Esophagus (tissue), 2 donors: Measurements from ENCODE around the gene CABLES1. TPM values are rescaled to one million over a fixed set of nuclear protein-coding genes. Genes with fewer than 3 reads are reported as not detected.

Experiments
- H3K27ac ChIP-seq, 2 donors: one replicate each; pipeline ENCODE4 v1.5.1; 2013; ENCODE audit warnings: low read depth in 2 of 2, mild to moderate bottlenecking in 2 of 2, inconsistent platforms in 1 of 2, low read length in 1 of 2, moderate library complexity in 1 of 2
- H3K27me3 ChIP-seq, 2 donors: one replicate each; pipeline ENCODE4 v1.6.1; 2013; ENCODE audit warnings: low read length in 2 of 2, control low read depth in 1 of 2, mild to moderate bottlenecking in 1 of 2; ENCODE audit not compliant: insufficient read depth in 2 of 2, control insufficient read depth in 1 of 2
- H3K36me3 ChIP-seq, 2 donors: one replicate each; pipeline ENCODE4 v1.6.1; 2013; ENCODE audit warnings: low read length in 1 of 2; ENCODE audit not compliant: control insufficient read depth in 2 of 2, insufficient read depth in 2 of 2
- H3K4me1 ChIP-seq, 2 donors: one replicate each; pipeline ENCODE4 v1.6.1; 2013; ENCODE audit warnings: low read length in 1 of 2; ENCODE audit not compliant: control insufficient read depth in 2 of 2, insufficient read depth in 2 of 2
- H3K4me3 ChIP-seq, 2 donors: one replicate each; pipeline ENCODE4 v1.5.1; 2013; ENCODE audit warnings: low read length in 2 of 2, mild to moderate bottlenecking in 2 of 2, low read depth in 1 of 2, moderate library complexity in 1 of 2
- H3K9me3 ChIP-seq, 2 donors: one replicate each; pipeline ENCODE4 v1.6.1; 2013; ENCODE audit warnings: mild to moderate bottlenecking in 2 of 2, low read depth in 1 of 2, low read length in 1 of 2, moderate library complexity in 1 of 2; ENCODE audit not compliant: control insufficient read depth in 2 of 2, insufficient read depth in 1 of 2
- WGBS, 2 donors: extraction: QIAGEN DNeasy Blood & Tissue Kit; methylation state at CpG; one replicate each; pipeline ENCODE4 v1.1.7; 2013; 5-methylcytosine and 5-hydroxymethylcytosine counted together
- polyA plus RNA-seq, 2 donors: library from polyadenylated mRNA; stranded (reverse); fragments of 200-250 nt; gene quantifications; one replicate each; pipeline ENCODE4 v1.2.3, GENCODE V29; 2013
- donor health status: healthy with polysubstance abuse.
- donor health status: Bipolar disorder and iron deficiency.

The CABLES1 gene
- polyA plus RNA-seq, 2 donors = 3.8 to 10.0 TPM

DNA sequence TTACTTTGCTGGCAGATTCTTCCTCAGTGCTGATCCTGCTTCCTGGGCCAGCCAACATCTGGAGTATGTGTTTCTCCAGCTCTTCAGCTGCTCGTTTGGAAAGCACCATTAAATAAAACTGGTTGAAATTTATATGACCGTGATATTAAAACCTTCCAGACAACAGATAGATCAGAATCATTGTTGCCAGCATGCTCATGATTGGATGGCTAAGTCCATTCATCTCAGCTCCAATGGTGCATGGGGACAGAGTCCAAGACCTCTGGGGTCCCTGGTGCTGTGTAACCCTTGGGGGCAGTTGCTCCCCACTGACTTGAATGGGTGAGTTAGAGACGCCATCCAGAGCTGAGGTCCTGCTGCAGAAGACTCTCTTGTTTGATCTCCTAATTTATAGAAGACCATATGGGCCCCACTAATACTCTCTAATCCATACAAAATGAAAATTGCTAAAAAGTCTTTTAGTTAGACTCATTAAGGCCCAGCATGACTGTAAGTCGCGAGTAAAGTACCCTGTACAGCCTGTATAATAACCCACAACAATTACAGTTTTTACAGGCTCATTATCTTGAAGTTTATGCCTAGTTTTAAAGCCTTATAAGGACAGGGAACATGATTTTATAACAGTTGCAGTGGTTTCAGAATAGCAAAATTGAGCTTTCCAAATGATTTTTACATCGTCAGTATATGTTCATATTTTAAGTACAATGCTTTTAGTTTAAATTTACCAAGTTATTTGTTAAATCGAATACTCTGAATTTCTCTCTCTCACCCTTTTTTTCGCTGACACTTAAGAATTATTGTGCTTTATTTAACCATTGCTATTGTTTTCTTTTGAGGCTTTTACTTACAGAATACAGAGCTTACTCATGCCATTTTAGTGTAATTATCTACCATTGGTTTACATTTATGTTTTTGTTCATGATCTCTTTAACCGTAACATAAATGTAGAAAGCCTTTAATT is 60.0 kb downstream of the CABLES1 start:
- no peaks in the 10 kb centered on the region for H3K27me3 ChIP-seq
- peaks cover 0 to 6% of the 10 kb centered on the region in 2 donors for H3K36me3 ChIP-seq
- WGBS, 2 donors = 86 to 87% methylated on average over 9 of the region's 9 CpGs
- no peak overlapping the region for H3K27ac ChIP-seq
- no peaks in the 10 kb centered on the region for H3K9me3 ChIP-seq
- no peak overlapping the region for H3K4me3 ChIP-seq
- no peaks in the 10 kb centered on the region for H3K4me1 ChIP-seq

DNA sequence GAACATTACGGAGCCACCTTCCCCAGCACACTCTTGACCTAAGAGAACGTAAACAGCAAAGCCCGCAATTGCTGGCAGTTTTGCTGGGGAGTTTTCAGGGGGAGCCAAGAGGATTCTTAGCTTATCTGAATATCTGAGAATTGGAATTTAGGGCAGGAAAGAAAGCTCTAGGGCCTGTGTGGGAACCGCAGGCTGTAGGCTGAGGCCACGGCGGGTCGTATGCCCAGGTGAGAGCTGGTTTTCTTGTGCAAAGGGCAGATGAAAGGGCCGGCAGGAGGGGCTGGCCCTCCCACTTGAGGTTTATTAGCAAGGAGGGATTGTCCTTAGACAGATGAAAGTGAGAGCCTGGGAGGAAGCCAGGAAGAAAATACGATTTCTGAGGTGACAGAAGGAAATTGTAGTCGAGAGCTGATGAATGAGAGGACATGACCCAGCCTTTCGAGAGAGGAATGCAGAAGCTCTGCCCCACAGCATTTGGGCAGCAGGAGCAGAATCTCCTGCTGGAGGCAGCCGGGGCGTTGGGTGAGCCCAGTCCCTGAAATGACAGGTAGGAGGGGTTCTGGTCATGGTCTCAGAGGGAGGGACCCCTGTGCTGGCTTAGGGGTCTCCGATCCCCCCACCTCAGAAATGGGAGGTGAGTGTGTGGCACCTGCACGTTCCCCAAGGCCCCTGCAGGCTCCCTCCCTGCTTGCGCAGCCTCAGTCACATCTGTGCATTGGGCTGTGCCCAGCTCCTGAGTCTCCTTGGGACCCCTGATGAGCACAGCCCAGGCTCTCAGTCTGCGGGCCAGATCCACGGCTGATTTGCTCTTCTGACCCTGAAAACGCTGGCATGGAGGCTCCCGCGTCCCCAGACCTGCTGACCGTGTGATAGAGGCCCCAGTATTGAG is 61.1 kb downstream of the CABLES1 start:
- Histone ChIP-seq H3K36me3 (peaks cover 0 to 4% of the 10 kb centered on the region in 2 donors), H3K27ac (no peak overlapping the region), H3K27me3 (no peaks in the 10 kb centered on the region), H3K9me3 (no peaks in the 10 kb centered on the region), H3K4me1 (no peaks in the 10 kb centered on the region), H3K4me3 (no peak overlapping the region)
- 80 to 83% methylated on average over 22 of the region's 22 CpGs for WGBS, 2 donors

DNA sequence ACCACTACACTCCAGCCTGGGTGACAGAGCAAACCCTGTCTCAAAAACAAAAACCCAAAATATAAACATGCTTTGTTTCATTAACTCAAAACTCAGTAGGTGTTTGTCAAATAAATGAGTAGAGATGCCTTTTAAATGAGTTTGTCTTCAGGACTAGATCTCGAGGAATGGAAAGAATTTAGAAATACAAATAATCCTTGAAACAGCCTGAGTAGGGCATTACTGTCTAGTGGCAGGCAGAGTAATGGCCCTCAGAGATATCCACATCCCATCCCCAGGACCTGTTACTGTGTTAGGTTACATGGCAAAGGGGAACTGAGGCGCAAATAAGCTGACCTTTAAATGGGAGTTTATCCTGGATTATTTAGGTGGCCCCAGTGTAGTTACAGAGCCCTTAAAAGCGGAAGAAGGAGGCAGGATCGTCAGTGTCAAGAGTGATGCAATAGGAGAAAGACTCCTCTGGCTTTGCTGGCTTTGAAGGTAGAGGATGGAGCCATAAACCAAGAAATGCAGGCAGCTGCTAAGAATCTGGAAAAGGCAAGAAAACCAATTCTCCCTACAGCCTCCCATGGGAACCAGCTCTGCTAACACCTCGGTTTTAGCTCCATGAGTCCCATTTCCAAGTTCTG is 63.0 kb downstream of the CABLES1 start:
- 92 to 93% methylated on average over 5 of the region's 5 CpGs for WGBS, 2 donors
- no peaks in the 10 kb centered on the region for H3K27me3 ChIP-seq
- no peak overlapping the region for H3K27ac ChIP-seq
- no peak overlapping the region for H3K4me3 ChIP-seq
- peaks cover 0 to 4% of the 10 kb centered on the region in 2 donors for H3K36me3 ChIP-seq
- H3K9me3 ChIP-seq = no peaks in the 10 kb centered on the region
- H3K4me1 ChIP-seq = no peaks in the 10 kb centered on the region

DNA sequence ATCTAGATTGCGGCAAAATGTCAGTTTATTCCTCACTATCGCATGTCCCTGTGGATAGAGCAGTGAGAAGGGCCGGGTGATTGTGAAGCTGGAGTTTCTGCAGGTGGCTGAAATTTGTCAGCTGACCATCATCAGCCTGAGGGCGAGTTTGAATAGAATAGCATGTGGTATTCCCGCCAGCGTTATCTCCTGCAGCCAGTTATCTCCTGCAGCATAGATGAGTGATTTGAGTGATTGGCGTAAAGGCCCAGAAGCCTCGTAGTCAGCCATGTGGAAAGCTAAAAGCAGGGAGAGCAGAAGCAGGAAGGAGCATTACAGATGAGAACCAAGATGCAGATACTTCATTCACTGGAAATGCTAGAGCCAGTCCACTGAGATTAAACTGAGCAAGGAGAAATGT is 65.5 kb downstream of the CABLES1 start:
- Histone ChIP-seq H3K9me3 (peaks cover 0 to 3% of the 10 kb centered on the region in 2 donors), H3K4me1 (no peaks in the 10 kb centered on the region), H3K4me3 (no peak overlapping the region), H3K27me3 (no peaks in the 10 kb centered on the region), H3K36me3 (peaks cover 0 to 4% of the 10 kb centered on the region in 2 donors), H3K27ac (no peak overlapping the region)
- 82 to 84% methylated on average over 8 of the region's 8 CpGs for WGBS, 2 donors

DNA sequence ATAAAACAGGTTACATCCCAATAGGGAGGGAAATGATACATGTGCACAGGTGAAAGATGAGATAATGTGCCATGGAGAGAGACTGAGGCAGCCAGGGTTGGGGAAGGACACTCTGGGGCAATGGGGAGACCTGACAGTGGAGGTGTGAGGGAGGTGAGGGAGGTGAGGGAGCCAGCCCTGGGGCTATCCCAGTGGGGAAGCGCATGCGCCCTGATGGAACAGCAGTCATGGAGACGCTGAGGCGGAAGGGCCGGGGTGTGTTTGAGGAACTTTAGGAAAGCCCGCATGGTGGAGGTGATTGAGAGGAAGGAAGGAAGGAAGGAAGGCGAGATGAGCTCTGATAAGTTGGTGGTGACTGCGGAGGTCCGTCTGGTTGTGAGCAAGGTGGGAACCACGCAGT is 66.5 kb downstream of the CABLES1 start:
- Histone ChIP-seq H3K27ac (no peak overlapping the region), H3K4me1 (no peaks in the 10 kb centered on the region), H3K4me3 (no peak overlapping the region), H3K27me3 (no peaks in the 10 kb centered on the region), H3K36me3 (peaks cover 0 to under 1% of the 10 kb centered on the region in 2 donors), H3K9me3 (peaks cover 0 to 3% of the 10 kb centered on the region in 2 donors)
- WGBS, 2 donors = 90 to 91% methylated on average over 10 of the region's 10 CpGs

DNA sequence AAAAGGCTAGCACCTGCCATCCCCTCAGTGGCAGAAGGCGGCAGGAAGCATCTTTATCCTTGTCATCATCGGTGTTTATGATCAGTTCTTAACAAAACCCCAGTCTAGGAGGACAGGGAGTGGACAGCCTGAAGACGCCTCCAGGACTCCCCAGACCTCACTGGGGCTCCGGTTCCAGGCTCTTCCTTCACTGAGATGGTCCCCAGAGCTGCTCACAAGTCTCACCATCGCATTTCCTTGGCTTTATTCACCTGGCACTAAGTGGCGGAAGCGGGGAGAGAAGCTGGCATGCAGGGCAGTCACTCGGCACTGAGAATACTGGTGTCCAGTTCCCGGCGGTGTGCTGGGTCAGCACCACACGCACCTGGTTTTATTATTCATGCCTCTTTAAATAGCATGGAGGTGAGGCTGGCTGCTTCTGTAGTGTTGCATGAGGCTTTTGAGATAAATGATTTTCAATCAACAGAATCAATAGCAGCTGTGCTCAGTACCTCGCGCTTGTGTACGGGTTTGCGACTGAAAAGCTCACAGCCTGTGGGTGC is 68.7 kb downstream of the CABLES1 start:
- H3K9me3 ChIP-seq = peaks cover 3 to 4% of the 10 kb centered on the region in 2 donors
- WGBS, 2 donors = 93 to 94% methylated on average over 15 of the region's 15 CpGs
- no peaks in the 10 kb centered on the region for H3K27me3 ChIP-seq
- peaks cover 0 to 2% of the 10 kb centered on the region in 2 donors for H3K4me1 ChIP-seq
- H3K27ac ChIP-seq = no peak overlapping the region
- H3K36me3 ChIP-seq = no peaks in the 10 kb centered on the region
- H3K4me3 ChIP-seq = no peak overlapping the region

DNA sequence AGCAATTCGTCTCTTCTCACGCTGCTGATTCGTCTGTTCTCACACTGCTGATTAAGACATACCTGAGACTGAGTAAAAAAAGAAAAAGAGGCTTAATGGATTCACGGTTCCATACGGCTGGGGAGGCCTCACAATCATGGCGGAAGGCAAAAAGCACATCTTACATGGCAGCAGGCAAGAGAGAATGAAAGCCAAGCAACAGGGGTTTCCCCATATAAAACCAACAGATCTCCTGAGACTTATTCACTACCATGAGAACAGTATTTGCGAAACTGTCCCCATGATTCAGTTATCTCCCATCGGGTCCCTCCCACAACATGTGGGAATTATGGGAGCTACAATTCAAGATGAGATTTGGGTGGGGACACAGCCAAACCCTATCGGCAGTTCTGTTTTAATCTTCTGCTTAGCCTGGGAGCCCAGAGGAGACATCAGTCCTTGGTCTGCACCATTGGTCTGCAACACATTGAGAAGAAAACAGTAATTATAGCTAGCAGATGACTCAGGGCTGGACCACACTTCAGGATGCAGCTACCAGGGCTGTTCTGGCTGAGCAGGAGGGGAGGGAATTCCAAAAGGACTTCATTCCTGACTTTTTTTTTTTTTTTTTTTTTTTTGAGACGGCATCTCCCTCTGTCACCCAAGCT is 69.4 kb downstream of the CABLES1 start:
- H3K4me1 ChIP-seq = peaks cover 0 to 2% of the 10 kb centered on the region in 2 donors
- 84 to 87% methylated on average over 10 of the region's 10 CpGs for WGBS, 2 donors
- no peak overlapping the region for H3K4me3 ChIP-seq

DNA sequence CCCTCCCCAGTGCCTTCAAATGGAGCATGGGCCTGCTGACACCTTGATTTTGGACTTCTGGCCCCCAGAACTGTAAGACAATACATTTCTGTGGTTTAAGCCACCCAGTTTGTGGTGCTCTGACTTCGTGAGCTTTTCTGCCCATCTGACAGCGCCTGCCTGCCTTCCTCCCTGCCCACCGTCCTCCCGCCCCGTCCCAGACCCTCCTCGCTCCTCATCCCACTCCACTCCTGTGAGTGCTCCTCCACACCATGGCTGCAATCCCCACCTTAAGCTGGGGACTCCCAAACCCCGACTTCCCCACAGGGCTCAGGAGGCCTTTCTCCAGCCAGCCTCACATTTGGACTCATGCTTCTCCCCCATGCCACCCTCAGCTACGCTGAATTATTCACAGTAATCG is 70.7 kb downstream of the CABLES1 start:
- Histone ChIP-seq H3K4me3 (no peak overlapping the region), H3K9me3 (peaks cover 3 to 4% of the 10 kb centered on the region in 2 donors), H3K27ac (no peak overlapping the region), H3K4me1 (peaks cover 0 to 6% of the 10 kb centered on the region in 2 donors), H3K36me3 (no peaks in the 10 kb centered on the region), H3K27me3 (no peaks in the 10 kb centered on the region)
- 94% methylated on average over 9 of the region's 9 CpGs for WGBS, 2 donors

More for the DNA sequence above, 69.4 kb downstream of the CABLES1 start:
- Histone ChIP-seq H3K36me3 (no peaks in the 10 kb centered on the region), H3K27me3 (no peaks in the 10 kb centered on the region), H3K9me3 (peaks cover 3 to 4% of the 10 kb centered on the region in 2 donors), H3K27ac (no peak overlapping the region)
